ENCODE data around the gene FCN2.

- TF ChIP-seq, protein P1, sequence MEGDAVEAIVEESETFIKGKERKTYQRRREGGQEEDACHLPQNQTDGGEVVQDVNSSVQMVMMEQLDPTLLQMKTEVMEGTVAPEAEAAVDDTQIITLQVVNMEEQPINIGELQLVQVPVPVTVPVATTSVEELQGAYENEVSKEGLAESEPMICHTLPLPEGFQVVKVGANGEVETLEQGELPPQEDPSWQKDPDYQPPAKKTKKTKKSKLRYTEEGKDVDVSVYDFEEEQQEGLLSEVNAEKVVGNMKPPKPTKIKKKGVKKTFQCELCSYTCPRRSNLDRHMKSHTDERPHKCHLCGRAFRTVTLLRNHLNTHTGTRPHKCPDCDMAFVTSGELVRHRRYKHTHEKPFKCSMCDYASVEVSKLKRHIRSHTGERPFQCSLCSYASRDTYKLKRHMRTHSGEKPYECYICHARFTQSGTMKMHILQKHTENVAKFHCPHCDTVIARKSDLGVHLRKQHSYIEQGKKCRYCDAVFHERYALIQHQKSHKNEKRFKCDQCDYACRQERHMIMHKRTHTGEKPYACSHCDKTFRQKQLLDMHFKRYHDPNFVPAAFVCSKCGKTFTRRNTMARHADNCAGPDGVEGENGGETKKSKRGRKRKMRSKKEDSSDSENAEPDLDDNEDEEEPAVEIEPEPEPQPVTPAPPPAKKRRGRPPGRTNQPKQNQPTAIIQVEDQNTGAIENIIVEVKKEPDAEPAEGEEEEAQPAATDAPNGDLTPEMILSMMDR (IDR thresholded peaks at IDR 0.05): no peak
- TF ChIP-seq POLR2A (IDR thresholded peaks at IDR 0.05): no peak
These were observed 28.1 kb downstream of the FCN2 start for GRCh38 chr9:134908524-134909309.
